Measurements from ENCODE around the gene FRMD3.
A peak's percentile ranks its signal among the peaks of the same experiment; 100 is the strongest.

FRMD3 gene

DNA sequence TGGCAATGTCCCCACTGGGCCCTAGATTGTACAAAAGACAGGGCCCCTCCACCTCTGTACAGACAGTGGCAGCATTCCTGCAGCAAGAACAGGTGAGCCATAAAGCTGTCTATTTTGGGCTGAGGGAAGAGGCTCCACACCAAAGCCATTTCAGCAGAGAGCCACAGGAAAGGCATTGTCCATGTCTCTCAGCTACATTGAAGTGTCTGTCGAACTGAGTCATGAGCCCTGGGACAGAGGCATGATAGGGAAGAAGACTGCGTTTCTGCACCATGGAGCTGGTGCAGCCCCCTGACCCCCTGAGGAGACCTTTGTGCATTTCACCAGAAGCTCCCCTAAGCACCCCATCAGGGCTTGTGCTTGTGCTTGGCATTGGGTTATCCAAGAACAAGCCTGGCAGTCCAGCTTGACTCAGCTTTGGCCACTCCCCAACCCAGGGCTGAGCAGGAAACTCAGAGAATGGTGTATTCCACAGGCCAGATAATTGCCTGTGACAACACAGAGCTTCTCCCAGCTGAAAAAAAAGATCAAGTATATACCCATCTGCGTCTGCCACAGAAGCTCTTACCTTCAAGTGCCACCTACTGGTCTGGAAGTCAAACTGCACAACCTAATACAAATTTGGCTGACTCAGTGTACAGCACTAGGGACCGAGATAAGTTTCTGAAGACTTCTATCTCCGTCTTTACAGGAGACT, 5.9 kb upstream of the FRMD3 start:
- TF ChIP-seq, protein P1, sequence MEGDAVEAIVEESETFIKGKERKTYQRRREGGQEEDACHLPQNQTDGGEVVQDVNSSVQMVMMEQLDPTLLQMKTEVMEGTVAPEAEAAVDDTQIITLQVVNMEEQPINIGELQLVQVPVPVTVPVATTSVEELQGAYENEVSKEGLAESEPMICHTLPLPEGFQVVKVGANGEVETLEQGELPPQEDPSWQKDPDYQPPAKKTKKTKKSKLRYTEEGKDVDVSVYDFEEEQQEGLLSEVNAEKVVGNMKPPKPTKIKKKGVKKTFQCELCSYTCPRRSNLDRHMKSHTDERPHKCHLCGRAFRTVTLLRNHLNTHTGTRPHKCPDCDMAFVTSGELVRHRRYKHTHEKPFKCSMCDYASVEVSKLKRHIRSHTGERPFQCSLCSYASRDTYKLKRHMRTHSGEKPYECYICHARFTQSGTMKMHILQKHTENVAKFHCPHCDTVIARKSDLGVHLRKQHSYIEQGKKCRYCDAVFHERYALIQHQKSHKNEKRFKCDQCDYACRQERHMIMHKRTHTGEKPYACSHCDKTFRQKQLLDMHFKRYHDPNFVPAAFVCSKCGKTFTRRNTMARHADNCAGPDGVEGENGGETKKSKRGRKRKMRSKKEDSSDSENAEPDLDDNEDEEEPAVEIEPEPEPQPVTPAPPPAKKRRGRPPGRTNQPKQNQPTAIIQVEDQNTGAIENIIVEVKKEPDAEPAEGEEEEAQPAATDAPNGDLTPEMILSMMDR (IDR thresholded peaks at IDR 0.05; ENCODE audit: insufficient read depth, low read depth, low read length, missing control alignments), result peak; percentile 74
- peak; percentile 81 for DNase-seq (ENCODE audit: low read depth)
- no peak overlapping the region for H3K4me3 ChIP-seq (ENCODE audit: low read length)

DNA sequence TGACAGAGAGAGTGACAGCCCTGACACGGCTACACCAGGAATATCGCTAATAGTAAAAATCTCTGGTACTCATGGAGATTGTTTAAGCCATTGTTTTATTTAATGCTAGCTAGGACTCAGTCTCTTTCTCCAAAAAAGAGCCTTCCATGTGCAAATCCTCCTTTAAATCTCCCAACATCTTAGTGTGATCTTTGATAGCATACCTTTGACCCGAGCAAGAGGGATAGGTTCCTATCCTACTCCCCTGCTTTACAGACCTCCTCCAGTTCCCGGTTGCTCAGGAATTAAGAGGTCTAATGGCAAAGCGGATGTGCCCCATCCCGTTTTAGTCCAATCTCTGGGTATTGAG, 663 bp upstream of the FRMD3 start:
- no peak for DNase-seq (ENCODE audit: low read depth)
- TF ChIP-seq, protein P1 (IDR thresholded peaks at IDR 0.05; ENCODE audit: insufficient read depth, low read depth, low read length, missing control alignments), result no peak
- H3K4me3 ChIP-seq (ENCODE audit: low read length), result no peak overlapping the region

DNA sequence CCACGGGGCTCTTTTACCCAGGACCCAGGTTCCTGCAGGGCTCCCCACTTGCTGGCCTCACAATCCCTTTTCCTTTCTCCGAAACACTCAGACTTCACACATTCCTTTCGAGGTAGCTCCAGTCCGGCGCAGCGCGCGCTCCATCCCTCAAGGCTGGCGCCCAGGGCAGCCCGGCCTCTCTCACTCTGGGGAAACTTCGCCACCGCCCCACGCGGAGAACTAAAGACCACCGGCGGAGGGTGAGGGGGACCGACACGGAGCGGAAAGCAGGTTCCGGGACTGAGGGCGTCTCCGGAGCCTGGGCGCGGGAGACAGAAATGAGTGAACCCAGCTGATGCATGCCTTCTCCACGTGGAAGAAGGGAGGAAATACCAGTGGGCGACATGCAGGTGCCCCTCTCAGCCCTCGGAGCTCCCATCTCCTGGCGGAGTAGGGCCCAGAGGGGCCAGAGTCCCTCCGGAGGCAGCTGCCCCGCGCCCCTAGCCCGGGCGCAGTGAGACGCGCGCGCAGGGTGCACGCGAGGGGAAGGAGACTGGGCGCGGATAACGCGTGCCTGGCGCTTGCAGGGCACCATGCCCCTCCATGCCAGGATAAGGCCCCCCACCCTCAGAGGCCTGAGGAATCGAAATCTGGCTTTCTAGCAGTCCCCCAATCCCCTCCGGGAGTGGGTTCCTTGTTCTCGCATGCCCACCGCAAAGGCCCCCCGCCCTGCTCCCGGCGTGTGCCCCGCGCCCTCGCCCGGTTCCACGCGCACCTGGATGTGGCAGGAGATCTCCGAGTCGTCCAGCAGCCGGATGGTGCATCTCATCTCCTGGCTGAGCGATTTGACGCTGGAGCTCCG, 650 bp downstream of the FRMD3 start:
- DNase-seq (ENCODE audit: low read depth), result peak; percentile 7
- TF ChIP-seq, protein P1 (IDR thresholded peaks at IDR 0.05; ENCODE audit: insufficient read depth, low read depth, low read length, missing control alignments), result no peak
- H3K4me3 ChIP-seq (ENCODE audit: low read length), result peak overlapping the region; percentile 1

DNA sequence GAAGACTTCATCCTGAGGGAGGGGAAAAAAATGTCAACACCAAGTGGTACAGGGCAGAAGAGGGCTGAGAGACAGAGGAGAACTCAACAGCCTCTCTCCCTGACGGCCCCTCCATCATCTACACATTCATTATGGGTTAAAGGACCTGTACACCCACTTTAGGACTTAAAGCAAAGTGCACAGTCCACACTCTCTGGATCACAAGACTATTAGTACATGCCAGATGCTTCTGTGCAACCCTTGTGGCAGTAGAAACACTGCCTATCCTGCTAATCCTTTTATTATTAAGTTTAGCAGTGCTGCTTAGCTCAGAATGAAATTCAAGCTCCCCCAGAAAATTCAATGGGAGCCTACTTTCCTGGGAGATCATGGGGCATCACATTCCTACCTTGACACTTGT, 1.9 kb downstream of the FRMD3 start:
- no peak overlapping the region for H3K4me3 ChIP-seq (ENCODE audit: low read length)
- no peak for DNase-seq (ENCODE audit: low read depth)
- TF ChIP-seq, protein P1 (IDR thresholded peaks at IDR 0.05; ENCODE audit: insufficient read depth, low read depth, low read length, missing control alignments), result no peak

DNA sequence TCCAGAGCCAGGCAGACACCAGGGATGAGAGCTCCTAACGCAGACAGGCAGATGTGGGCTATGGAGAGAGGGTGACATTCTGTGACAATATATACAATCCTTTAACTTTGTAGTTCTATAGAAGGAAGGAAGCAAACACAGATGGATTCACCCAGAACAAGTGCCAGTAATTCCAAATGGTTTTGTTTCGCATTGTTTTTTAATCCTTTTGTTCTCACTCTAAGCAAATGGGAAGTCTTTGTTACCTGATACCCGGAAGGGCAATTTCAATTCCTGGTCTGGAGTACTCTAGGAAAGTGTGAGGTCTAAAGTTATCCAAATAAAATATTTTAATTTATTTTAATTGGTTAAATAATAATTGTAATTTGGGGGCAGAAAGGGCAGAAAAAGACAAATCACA, 2.5 kb downstream of the FRMD3 start:
- DNase-seq (ENCODE audit: low read depth), result no peak
- H3K4me3 ChIP-seq (ENCODE audit: low read length), result no peak overlapping the region
- TF ChIP-seq, protein P1 (IDR thresholded peaks at IDR 0.05; ENCODE audit: insufficient read depth, low read depth, low read length, missing control alignments), result no peak

DNA sequence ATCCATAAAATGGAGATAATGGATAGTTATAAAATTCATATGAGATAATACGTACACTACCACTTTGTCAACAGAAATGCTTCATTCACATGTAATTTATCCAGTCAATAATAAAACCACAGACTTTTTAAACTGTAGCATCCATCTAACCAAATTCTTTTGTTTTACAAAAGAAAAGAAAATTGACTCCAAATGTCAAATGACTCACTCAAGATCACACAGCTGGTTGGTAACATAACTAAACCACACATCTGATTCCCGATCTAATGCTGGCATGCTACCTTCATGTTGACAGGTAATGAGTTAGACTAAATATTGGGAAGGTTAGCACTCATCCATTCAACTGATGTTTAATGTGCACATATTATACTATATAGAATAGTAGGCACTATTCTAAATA, 4.9 kb downstream of the FRMD3 start:
- H3K4me3 ChIP-seq (ENCODE audit: low read length), result no peak overlapping the region
- no peak for DNase-seq (ENCODE audit: low read depth)
- TF ChIP-seq, protein P1 (IDR thresholded peaks at IDR 0.05; ENCODE audit: insufficient read depth, low read depth, low read length, missing control alignments), result no peak

All from epithelial cell of esophagus (primary cell).